ENCODE measurements around the gene NDUFB2. TPM values are rescaled to one million over a fixed set of nuclear protein-coding genes. Genes with fewer than 3 reads are reported as not detected.

The NDUFB2 gene
- total and polyA plus RNA-seq, 9 of the 15 experiments (the other 6 are each of a cell fraction or from before 2014, with no cell fraction given) = 220 to 2,075 (median 320) TPM

GRCh38 chr7:140696024-140696679 is 356 bp upstream of the NDUFB2 start:
- Histone ChIP-seq H2AFZ (ENCODE audit: low read depth, low read length) (peak overlapping the region; percentile 95), H3K9me3 (replicated peaks; ENCODE audit: control insufficient read depth, insufficient read depth, low read depth, low read length) (no peaks in the 10 kb centered on the region), H3K9me1 (ENCODE audit: control insufficient read depth, insufficient read depth, low read length) (peaks cover 3% of the 10 kb centered on the region), H3K4me2 (ENCODE audit: insufficient read depth, low read length) (peak overlapping the region; percentile 100), H3K27ac (ENCODE audit: extremely low read depth, low read depth, low read length) (peak overlapping the region; percentile 85), H4K20me1 (replicated peaks; ENCODE audit: control insufficient read depth, insufficient read depth, low read length) (0 out of 2 replicates have a peak, but pooled peaks cover 7% of the 10 kb centered on the region), H3K4me1 (replicated peaks in 1 of 2; ENCODE audit: control insufficient read depth in 2 of 2, insufficient read depth in 2 of 2, low read length in 2 of 2) (peaks cover 18 to 36% of the 10 kb centered on the region in 2 experiments; a peak in 3 of 5 replicates), H3K36me3 (ENCODE audit: control insufficient read depth, insufficient read depth, low read length) (peaks cover 24% of the 10 kb centered on the region; the same call in 2 of the 3 replicates), H3K4me3 (peak overlapping the region; percentile 86), H3K9ac (ENCODE audit: insufficient read depth in 1 of 2, low read depth in 2 of 2, low read length in 2 of 2) (peak overlapping the region; percentile 80 to 95), H3K27me3 (ENCODE audit: control insufficient read depth in 2 of 2, insufficient read depth in 2 of 2, low read length in 2 of 2) (no peaks in the 10 kb centered on the region; a peak in 1 of 5 replicates), H3K79me2 (ENCODE audit: control insufficient read depth, insufficient read depth, low read length) (peaks cover 43% of the 10 kb centered on the region)
- ChIA-PET POLR2A (interaction anchor here (0.6 to 1.5 kb wide), 7 partner anchors 11 to 286 kb away, joined by 3 to 7 read pairs (median 3); no protein-coding TSS in a partner anchor), CTCF (ENCODE audit: low intra/inter-chr PET ratio) (no interaction called here)
- peak; percentile 84 for FAIRE-seq
- WGBS (ENCODE audit: insufficient coverage, low coverage, missing lambda C conversion rate) = 27% methylated on average over 22 of the region's 23 CpGs
- intact Hi-C loops (cut with micrococcal nuclease) = loop anchor here (5.0 to 10.0 kb wide), 2 partner anchors 229 to 316 kb away; partner anchors contain the start of genes BRAF and MRPS33
- in situ Hi-C loops (cut with MboI) = no loop called here
- ATAC-seq = peak; percentile 8
- BruUV-seq (replicated peaks) = TSS peak; percentile 87
- peak; percentile 99 for DNase-seq (ENCODE audit: extremely low read depth in 1 of 4, low spot score in 3 of 4)
- TF ChIP-seq TAF9B (IDR thresholded peaks at IDR 0.05; ENCODE audit: partially characterized antibody) (peak; percentile 90), SRF (CRISPR knock-in tag; IDR thresholded peaks at IDR 0.05) (0 out of 4 replicates have a peak, but pooled peaks of 1 of the 2 experiments have one; percentile 28), ZNF766 (CRISPR knock-in tag; conservative IDR thresholded peaks at IDR 0.05) (peak; percentile 100), ZFP36 (IDR thresholded peaks at IDR 0.05; ENCODE audit: low read depth, low read length, partially characterized antibody) (no peak), HNRNPH1 (optimal IDR thresholded peaks at IDR 0.05; ENCODE audit: low read depth, low read length) (no peak), TFAM (CRISPR knock-in tag; conservative IDR thresholded peaks at IDR 0.05) (no peak), RHOXF2B (CRISPR knock-in tag; conservative IDR thresholded peaks at IDR 0.05) (no peak), ZBTB33 (CRISPR knock-in tag; IDR thresholded peaks at IDR 0.05) (no peak), BCL6 (CRISPR knock-in tag; IDR thresholded peaks at IDR 0.05) (no peak), TBL1XR1 (IDR thresholded peaks at IDR 0.05; ENCODE audit: low read length in 2 of 2) (no peak), ZNF561 (CRISPR knock-in tag; conservative IDR thresholded peaks at IDR 0.05) (no peak), ZNF644 (tag; IDR thresholded peaks at IDR 0.05; ENCODE audit: low read depth) (no peak), HDAC8 (tag; IDR thresholded peaks at IDR 0.05) (no peak), CBX8 (IDR thresholded peaks at IDR 0.05; ENCODE audit: borderline replicate concordance, extremely low read depth, low read depth, low read length, poor library complexity, severe bottlenecking) (no peak), PRPF4 (IDR thresholded peaks at IDR 0.05; ENCODE audit: insufficient read depth, low read depth, low read length, poor library complexity, severe bottlenecking) (no peak), ZNF239 (CRISPR knock-in tag; IDR thresholded peaks at IDR 0.05) (no peak), ZNF311 (CRISPR knock-in tag; IDR thresholded peaks at IDR 0.05) (no peak), SMARCA5 (IDR thresholded peaks at IDR 0.05) (peak; percentile 71; the same call in 1 of the 2 replicates), TCF15 (CRISPR knock-in tag; IDR thresholded peaks at IDR 0.05) (no peak), GTF2F1 (IDR thresholded peaks at IDR 0.05; ENCODE audit: low read depth, low read length) (no peak), FOXA3 (CRISPR knock-in tag; conservative IDR thresholded peaks at IDR 0.05 in 1 of 2, IDR thresholded peaks at IDR 0.05 in 1 of 2) (peak in 1 of 2 experiments; percentile 79; a peak in 1 of 4 replicates)

Measured in K562 (cell line).